Measurements from ENCODE around the gene PTPRD.

PTPRD gene

GRCh38 chr9:10238087-10238486, 374.7 kb downstream of the PTPRD start:
- no peaks in the 10 kb centered on the region for H4K20me1 ChIP-seq (ENCODE audit: control insufficient read depth, insufficient read depth, low read depth, low read length)
- no peak overlapping the region for H3K4me3 ChIP-seq (ENCODE audit: low read length)
- no peak overlapping the region for H3K4me2 ChIP-seq (ENCODE audit: low read length)
- H3F3A ChIP-seq (ENCODE audit: control insufficient read depth, insufficient read depth): no peaks in the 10 kb centered on the region
- no peak for TF ChIP-seq EZH2phosphoT487 (IDR thresholded peaks at IDR 0.05; ENCODE audit: borderline replicate concordance, low read length)
- no peak for TF ChIP-seq CTCF (IDR thresholded peaks at IDR 0.05; ENCODE audit: low read depth, low read length, poor library complexity, severe bottlenecking)
- H3K27ac ChIP-seq (ENCODE audit: low read depth, low read length): no peak overlapping the region
- H3K27me3 ChIP-seq (ENCODE audit: control insufficient read depth, low read length): no peaks in the 10 kb centered on the region
- H3K9me2 ChIP-seq (replicated peaks; ENCODE audit: control insufficient read depth, low read length): no peaks in the 10 kb centered on the region
- no peaks in the 10 kb centered on the region for H3K9me3 ChIP-seq (ENCODE audit: control insufficient read depth, insufficient read depth, low read length)
- H3K4me1 ChIP-seq (ENCODE audit: control insufficient read depth, low read length): no peaks in the 10 kb centered on the region
- H3K79me2 ChIP-seq (ENCODE audit: control insufficient read depth, low read length): no peaks in the 10 kb centered on the region
- no peaks in the 10 kb centered on the region for H3K36me3 ChIP-seq (ENCODE audit: control insufficient read depth, low read length)

GRCh38 chr9:10237584-10237983, 375.2 kb downstream of the PTPRD start:
- H3K9me3 ChIP-seq (ENCODE audit: control insufficient read depth, insufficient read depth, low read length): no peaks in the 10 kb centered on the region
- no peaks in the 10 kb centered on the region for H4K20me1 ChIP-seq (ENCODE audit: control insufficient read depth, insufficient read depth, low read depth, low read length)
- H3K9me2 ChIP-seq (replicated peaks; ENCODE audit: control insufficient read depth, low read length): no peaks in the 10 kb centered on the region
- H3K4me2 ChIP-seq (ENCODE audit: low read length): no peak overlapping the region
- no peaks in the 10 kb centered on the region for H3K27me3 ChIP-seq (ENCODE audit: control insufficient read depth, low read length)
- H3F3A ChIP-seq (ENCODE audit: control insufficient read depth, insufficient read depth): no peaks in the 10 kb centered on the region
- no peak overlapping the region for H3K27ac ChIP-seq (ENCODE audit: low read depth, low read length)
- no peaks in the 10 kb centered on the region for H3K4me1 ChIP-seq (ENCODE audit: control insufficient read depth, low read length)
- H3K36me3 ChIP-seq (ENCODE audit: control insufficient read depth, low read length): no peaks in the 10 kb centered on the region
- no peak overlapping the region for H3K4me3 ChIP-seq (ENCODE audit: low read length)
- TF ChIP-seq CTCF (IDR thresholded peaks at IDR 0.05; ENCODE audit: low read depth, low read length, poor library complexity, severe bottlenecking) (no peak), EZH2phosphoT487 (IDR thresholded peaks at IDR 0.05; ENCODE audit: borderline replicate concordance, low read length) (no peak)
- no peaks in the 10 kb centered on the region for H3K79me2 ChIP-seq (ENCODE audit: control insufficient read depth, low read length)

- no peaks in the 10 kb centered on the region for H3K4me1 ChIP-seq (ENCODE audit: control insufficient read depth, low read length)
- no peak overlapping the region for H3K27ac ChIP-seq (ENCODE audit: low read depth, low read length)
- TF ChIP-seq CTCF (IDR thresholded peaks at IDR 0.05; ENCODE audit: low read depth, low read length, poor library complexity, severe bottlenecking): no peak
- TF ChIP-seq EZH2phosphoT487 (IDR thresholded peaks at IDR 0.05; ENCODE audit: borderline replicate concordance, low read length): no peak
- H3K9me2 ChIP-seq (replicated peaks; ENCODE audit: control insufficient read depth, low read length): no peaks in the 10 kb centered on the region
- H3K9me3 ChIP-seq (ENCODE audit: control insufficient read depth, insufficient read depth, low read length): no peaks in the 10 kb centered on the region
- no peaks in the 10 kb centered on the region for H3K27me3 ChIP-seq (ENCODE audit: control insufficient read depth, low read length)
- no peaks in the 10 kb centered on the region for H3F3A ChIP-seq (ENCODE audit: control insufficient read depth, insufficient read depth)
- H3K36me3 ChIP-seq (ENCODE audit: control insufficient read depth, low read length): no peaks in the 10 kb centered on the region
- no peaks in the 10 kb centered on the region for H3K79me2 ChIP-seq (ENCODE audit: control insufficient read depth, low read length)
- no peak overlapping the region for H3K4me2 ChIP-seq (ENCODE audit: low read length)
- no peak overlapping the region for H3K4me3 ChIP-seq (ENCODE audit: low read length)
- no peaks in the 10 kb centered on the region for H4K20me1 ChIP-seq (ENCODE audit: control insufficient read depth, insufficient read depth, low read depth, low read length)
Observed at GRCh38 chr9:10236161-10236560, 376.6 kb downstream of the PTPRD start.

GRCh38 chr9:10235376-10235775, 377.4 kb downstream of the PTPRD start:
- Histone ChIP-seq H3K27me3 (ENCODE audit: control insufficient read depth, low read length) (no peaks in the 10 kb centered on the region), H4K20me1 (ENCODE audit: control insufficient read depth, insufficient read depth, low read depth, low read length) (no peaks in the 10 kb centered on the region), H3K36me3 (ENCODE audit: control insufficient read depth, low read length) (no peaks in the 10 kb centered on the region), H3K4me1 (ENCODE audit: control insufficient read depth, low read length) (no peaks in the 10 kb centered on the region), H3F3A (ENCODE audit: control insufficient read depth, insufficient read depth) (no peaks in the 10 kb centered on the region), H3K4me2 (ENCODE audit: low read length) (no peak overlapping the region), H3K4me3 (ENCODE audit: low read length) (no peak overlapping the region), H3K27ac (ENCODE audit: low read depth, low read length) (no peak overlapping the region), H3K9me2 (replicated peaks; ENCODE audit: control insufficient read depth, low read length) (no peaks in the 10 kb centered on the region), H3K79me2 (ENCODE audit: control insufficient read depth, low read length) (no peaks in the 10 kb centered on the region), H3K9me3 (ENCODE audit: control insufficient read depth, insufficient read depth, low read length) (no peaks in the 10 kb centered on the region)
- TF ChIP-seq EZH2phosphoT487 (IDR thresholded peaks at IDR 0.05; ENCODE audit: borderline replicate concordance, low read length): no peak

All from DOHH2 (cell line).